Neural cell (in vitro differentiated cells): ENCODE results near the gene FOXP4. TPM values are rescaled to one million over a fixed set of nuclear protein-coding genes. Genes with fewer than 3 reads are reported as not detected.

Source experiments
- H2AFZ ChIP-seq: fragments of 200-600, 300-800 bp; sonication (generic), shearing (Covaris generic); 2 replicates; pipeline ENCODE4 v1.6.0; 2014; ENCODE audit warnings: low read depth, mild to moderate bottlenecking, antibody characterized with exemption, low read length, moderate library complexity
- H3F3A ChIP-seq: fragments of 200-600 bp; shearing (Covaris generic); 2 replicates; pipeline ENCODE4 v1.6.1; 2016; ENCODE audit warnings: mild to moderate bottlenecking, moderate library complexity, mixed read lengths, antibody characterized with exemption, low read length; ENCODE audit not compliant: insufficient read depth, poor library complexity, severe bottlenecking
- H3K27ac ChIP-seq: fragments of 200-600, 300-800 bp; sonication (generic), shearing (Covaris generic); 2 replicates; pipeline ENCODE4 v1.5.1; 2014; ENCODE audit warnings: mild to moderate bottlenecking, low read length, moderate library complexity
- H3K27me3 ChIP-seq: fragments of 300-800, 200-600 bp; sonication (generic), shearing (Covaris generic); 2 replicates; pipeline ENCODE4 v1.6.0; 2014; ENCODE audit warnings: mild to moderate bottlenecking, low read depth, low read length, moderate library complexity; ENCODE audit not compliant: insufficient read depth
- H3K36me3 ChIP-seq: fragments of 300-800, 200-600 bp; sonication (generic), shearing (Covaris generic); 2 replicates; pipeline ENCODE4 v1.5.1; 2014; ENCODE audit warnings: mild to moderate bottlenecking, antibody characterized with exemption, low read length, moderate library complexity; ENCODE audit not compliant: insufficient read depth
- H3K4me2 ChIP-seq: fragments of 300-800, 200-600 bp; sonication (generic), shearing (Covaris generic); 2 replicates; pipeline ENCODE4 v1.6.0; 2014; ENCODE audit warnings: mild to moderate bottlenecking, low read length
- H3K4me3 ChIP-seq: fragments of 300-800, 200-600 bp; sonication (generic), shearing (Covaris generic); 2 replicates; pipeline ENCODE4 v1.5.1; 2014; ENCODE audit warnings: mild to moderate bottlenecking, low read length, moderate library complexity
- H3K79me2 ChIP-seq: fragments of 200-600 bp; shearing (Covaris generic); replicated peaks from 2 replicates; pipeline ENCODE4 v1.6.0; 2014; ENCODE audit warnings: mild to moderate bottlenecking, low read length, moderate library complexity; ENCODE audit not compliant: insufficient read depth
- H3K9ac ChIP-seq: fragments of 300-800, 200-600 bp; sonication (generic), shearing (Covaris generic); 2 replicates; pipeline ENCODE4 v1.6.1; 2016; ENCODE audit warnings: mild to moderate bottlenecking, low read length, mixed read lengths
- H3K9me2 ChIP-seq: fragments of 200-600 bp; shearing (Covaris generic); 2 replicates; pipeline ENCODE4 v1.6.1; 2016; ENCODE audit warnings: mild to moderate bottlenecking, low read length, mixed read lengths; ENCODE audit not compliant: insufficient read depth
- H3K9me3 ChIP-seq: fragments of 200-600, 300-800 bp; sonication (generic), shearing (Covaris generic); 2 replicates; pipeline ENCODE4 v1.6.1; 2016; ENCODE audit warnings: mild to moderate bottlenecking, mixed run types, low read length, moderate library complexity, mixed read lengths
- H4K20me1 ChIP-seq: fragments of 200-600 bp; shearing (Covaris generic); 2 replicates; pipeline ENCODE4 v1.6.1; 2016; ENCODE audit warnings: mild to moderate bottlenecking, mixed run types; ENCODE audit not compliant: insufficient read depth
- CTCF ChIP-seq: fragments of 450-650 bp; IDR thresholded peaks from 2 replicates; pipeline ENCODE4 v1.5.1; 2014; ENCODE audit warnings: antibody characterized with exemption, mild to moderate bottlenecking, moderate library complexity; ENCODE audit not compliant: poor library complexity, severe bottlenecking
- EP300 ChIP-seq: fragments of 450-650 bp; conservative IDR thresholded peaks from 2 replicates; pipeline ENCODE4 v1.6.1; 2014; ENCODE audit warnings: antibody characterized with exemption, mild to moderate bottlenecking, moderate library complexity; ENCODE audit not compliant: poor library complexity, severe bottlenecking
- EZH2 ChIP-seq: fragments of 200-600, 300-800 bp; shearing (Covaris generic), sonication (generic); IDR thresholded peaks from 2 replicates; pipeline ENCODE4 v1.6.1; 2014; ENCODE audit warnings: antibody characterized with exemption, low read length, borderline replicate concordance, mild to moderate bottlenecking; ENCODE audit not compliant: insufficient read depth, poor library complexity, severe bottlenecking
- MXI1 ChIP-seq: fragments of 450-650 bp; conservative IDR thresholded peaks from 2 replicates; pipeline ENCODE4 v1.6.1; 2014; ENCODE audit warnings: antibody characterized with exemption, mild to moderate bottlenecking; ENCODE audit not compliant: poor library complexity, severe bottlenecking
- POLR2AphosphoS5 ChIP-seq: IDR thresholded peaks from 2 replicates; pipeline ENCODE4 v1.6.1; 2012
- RAD21 ChIP-seq: fragments of 450-650 bp; conservative IDR thresholded peaks from 2 replicates; pipeline ENCODE4 v1.6.1; 2014; ENCODE audit warnings: antibody characterized with exemption, mild to moderate bottlenecking, moderate library complexity
- SMC3 ChIP-seq: fragments of 450-650 bp; conservative IDR thresholded peaks from 2 replicates; pipeline ENCODE4 v1.6.1; 2014; ENCODE audit warnings: antibody characterized with exemption, mild to moderate bottlenecking, moderate library complexity; ENCODE audit not compliant: poor library complexity
- TAF1 ChIP-seq: IDR thresholded peaks from 2 replicates; pipeline ENCODE4 v1.6.1; 2012; ENCODE audit warnings: low read depth
- polyA plus RNA-seq: library from polyadenylated mRNA; depleted of rRNA; stranded (reverse); fragments of >200 nt; gene quantifications from 2 replicates; pipeline ENCODE4 v1.2.3, GENCODE V29; 2014
- TF ChIP-seq, protein P1 (sequence below): IDR thresholded peaks from 2 replicates; pipeline ENCODE4 v1.6.1; 2012; ENCODE audit warnings: borderline replicate concordance

Gene FOXP4
- polyA plus RNA-seq, 1 donor from 2014 or later, result 7.1 TPM

- no peaks in the 10 kb centered on the region for H3K9me3 ChIP-seq
- no peaks in the 10 kb centered on the region for H4K20me1 ChIP-seq
- H3F3A ChIP-seq, result no peaks in the 10 kb centered on the region
- no peak overlapping the region for H2AFZ ChIP-seq
- no peak overlapping the region for H3K27ac ChIP-seq
- H3K9me2 ChIP-seq, result no peaks in the 10 kb centered on the region
- no peak overlapping the region for H3K4me2 ChIP-seq
- TF ChIP-seq TAF1, result no peak
- TF ChIP-seq POLR2AphosphoS5, result no peak
- no peak for TF ChIP-seq RAD21
- TF ChIP-seq EP300, result no peak
- TF ChIP-seq, protein P1, sequence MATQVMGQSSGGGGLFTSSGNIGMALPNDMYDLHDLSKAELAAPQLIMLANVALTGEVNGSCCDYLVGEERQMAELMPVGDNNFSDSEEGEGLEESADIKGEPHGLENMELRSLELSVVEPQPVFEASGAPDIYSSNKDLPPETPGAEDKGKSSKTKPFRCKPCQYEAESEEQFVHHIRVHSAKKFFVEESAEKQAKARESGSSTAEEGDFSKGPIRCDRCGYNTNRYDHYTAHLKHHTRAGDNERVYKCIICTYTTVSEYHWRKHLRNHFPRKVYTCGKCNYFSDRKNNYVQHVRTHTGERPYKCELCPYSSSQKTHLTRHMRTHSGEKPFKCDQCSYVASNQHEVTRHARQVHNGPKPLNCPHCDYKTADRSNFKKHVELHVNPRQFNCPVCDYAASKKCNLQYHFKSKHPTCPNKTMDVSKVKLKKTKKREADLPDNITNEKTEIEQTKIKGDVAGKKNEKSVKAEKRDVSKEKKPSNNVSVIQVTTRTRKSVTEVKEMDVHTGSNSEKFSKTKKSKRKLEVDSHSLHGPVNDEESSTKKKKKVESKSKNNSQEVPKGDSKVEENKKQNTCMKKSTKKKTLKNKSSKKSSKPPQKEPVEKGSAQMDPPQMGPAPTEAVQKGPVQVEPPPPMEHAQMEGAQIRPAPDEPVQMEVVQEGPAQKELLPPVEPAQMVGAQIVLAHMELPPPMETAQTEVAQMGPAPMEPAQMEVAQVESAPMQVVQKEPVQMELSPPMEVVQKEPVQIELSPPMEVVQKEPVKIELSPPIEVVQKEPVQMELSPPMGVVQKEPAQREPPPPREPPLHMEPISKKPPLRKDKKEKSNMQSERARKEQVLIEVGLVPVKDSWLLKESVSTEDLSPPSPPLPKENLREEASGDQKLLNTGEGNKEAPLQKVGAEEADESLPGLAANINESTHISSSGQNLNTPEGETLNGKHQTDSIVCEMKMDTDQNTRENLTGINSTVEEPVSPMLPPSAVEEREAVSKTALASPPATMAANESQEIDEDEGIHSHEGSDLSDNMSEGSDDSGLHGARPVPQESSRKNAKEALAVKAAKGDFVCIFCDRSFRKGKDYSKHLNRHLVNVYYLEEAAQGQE, result no peak
- TF ChIP-seq SMC3, result no peak
- TF ChIP-seq MXI1, result no peak
- TF ChIP-seq CTCF, result no peak
- no peak for TF ChIP-seq EZH2
- no peaks in the 10 kb centered on the region for H3K79me2 ChIP-seq
- no peaks in the 10 kb centered on the region for H3K27me3 ChIP-seq
- H3K9ac ChIP-seq, result no peak overlapping the region
- H3K36me3 ChIP-seq, result no peaks in the 10 kb centered on the region
- H3K4me3 ChIP-seq, result no peak overlapping the region
Observed at GRCh38 chr6:41614715-41615114, 68.5 kb downstream of the FOXP4 start.

DNA sequence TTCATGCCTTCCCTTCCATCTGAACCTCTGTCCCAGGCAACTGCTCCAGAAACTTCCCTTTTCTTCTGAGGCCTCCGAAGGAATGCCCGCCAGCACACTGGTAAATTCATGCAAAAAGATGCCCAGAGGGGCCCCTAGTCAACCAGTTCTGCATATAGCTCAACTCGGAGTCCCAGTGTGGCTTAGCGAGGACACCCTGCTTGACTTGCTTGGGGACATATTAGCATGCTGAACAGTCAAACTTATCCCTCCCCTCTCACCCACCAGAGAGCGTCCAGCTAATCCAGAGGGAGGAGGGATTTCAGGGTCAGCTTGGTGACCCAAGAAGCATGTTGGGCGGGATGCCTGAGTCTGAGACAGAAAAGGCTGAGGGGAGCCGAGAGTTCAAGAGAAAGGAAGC, 69.1 kb downstream of the FOXP4 start:
- H3K9me2 ChIP-seq, result no peaks in the 10 kb centered on the region
- TF ChIP-seq POLR2AphosphoS5, result no peak
- no peak for TF ChIP-seq SMC3
- TF ChIP-seq, protein P1, result no peak
- no peak for TF ChIP-seq TAF1
- no peak for TF ChIP-seq MXI1
- TF ChIP-seq EP300, result no peak
- no peak for TF ChIP-seq RAD21
- no peak for TF ChIP-seq EZH2
- H3K36me3 ChIP-seq, result no peaks in the 10 kb centered on the region
- no peak overlapping the region for H3K4me2 ChIP-seq
- no peaks in the 10 kb centered on the region for H3K27me3 ChIP-seq
- no peak overlapping the region for H3K9ac ChIP-seq
- H3K9me3 ChIP-seq, result no peaks in the 10 kb centered on the region
- H3K27ac ChIP-seq, result no peak overlapping the region
- H3K79me2 ChIP-seq, result no peaks in the 10 kb centered on the region
- H3F3A ChIP-seq, result no peaks in the 10 kb centered on the region
- H3K4me3 ChIP-seq, result no peak overlapping the region
- H4K20me1 ChIP-seq, result no peaks in the 10 kb centered on the region
- H2AFZ ChIP-seq, result no peak overlapping the region
